Endothelial cell of umbilical vein (primary cell): ENCODE data around the gene IER5.

Source experiments
- POLR2A ChIP-seq: IDR thresholded peaks from 2 replicates; pipeline ENCODE4 v1.6.1; 2012; ENCODE audit warnings: low read depth, mild to moderate bottlenecking, control low read depth, low read length
- POLR2AphosphoS5 ChIP-seq: IDR thresholded peaks from 2 replicates; pipeline ENCODE4 v1.6.1; 2012; ENCODE audit warnings: low read depth, mild to moderate bottlenecking, control low read depth, low read length, moderate library complexity; ENCODE audit not compliant: insufficient read depth
- TF ChIP-seq, protein P1 (sequence below), 2 donors: IDR thresholded peaks; 1 replicate in 1 of 2; 2 replicates in 1 of 2; pipeline ENCODE4 v1.5.1; 2011; ENCODE audit warnings: low read length in 2 of 2, mild to moderate bottlenecking in 2 of 2, moderate library complexity in 2 of 2, control low read depth in 1 of 2, inconsistent platforms in 1 of 2, low read depth in 1 of 2; ENCODE audit not compliant: insufficient read depth in 1 of 2; ENCODE audit errors: extremely low read depth in 1 of 2

DNA sequence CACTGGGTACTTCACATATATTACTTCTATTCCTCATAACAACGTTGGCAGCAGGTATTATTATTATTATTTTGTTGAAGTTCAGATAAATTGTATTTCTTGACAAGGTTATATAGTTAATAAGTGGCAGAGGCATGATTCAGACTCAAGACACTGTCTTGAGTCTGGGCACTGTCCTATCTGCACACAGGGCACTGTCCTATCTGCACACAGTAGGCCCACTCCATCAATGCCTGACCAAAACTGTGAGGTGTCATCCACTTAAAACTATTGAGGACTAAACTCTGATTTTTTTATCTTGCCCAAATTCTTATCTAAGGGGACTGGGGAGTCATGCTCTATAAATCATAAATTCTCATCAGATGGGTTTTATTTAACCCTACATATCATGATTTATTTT lies 23.8 kb upstream of the IER5 start:
- TF ChIP-seq, protein P1, sequence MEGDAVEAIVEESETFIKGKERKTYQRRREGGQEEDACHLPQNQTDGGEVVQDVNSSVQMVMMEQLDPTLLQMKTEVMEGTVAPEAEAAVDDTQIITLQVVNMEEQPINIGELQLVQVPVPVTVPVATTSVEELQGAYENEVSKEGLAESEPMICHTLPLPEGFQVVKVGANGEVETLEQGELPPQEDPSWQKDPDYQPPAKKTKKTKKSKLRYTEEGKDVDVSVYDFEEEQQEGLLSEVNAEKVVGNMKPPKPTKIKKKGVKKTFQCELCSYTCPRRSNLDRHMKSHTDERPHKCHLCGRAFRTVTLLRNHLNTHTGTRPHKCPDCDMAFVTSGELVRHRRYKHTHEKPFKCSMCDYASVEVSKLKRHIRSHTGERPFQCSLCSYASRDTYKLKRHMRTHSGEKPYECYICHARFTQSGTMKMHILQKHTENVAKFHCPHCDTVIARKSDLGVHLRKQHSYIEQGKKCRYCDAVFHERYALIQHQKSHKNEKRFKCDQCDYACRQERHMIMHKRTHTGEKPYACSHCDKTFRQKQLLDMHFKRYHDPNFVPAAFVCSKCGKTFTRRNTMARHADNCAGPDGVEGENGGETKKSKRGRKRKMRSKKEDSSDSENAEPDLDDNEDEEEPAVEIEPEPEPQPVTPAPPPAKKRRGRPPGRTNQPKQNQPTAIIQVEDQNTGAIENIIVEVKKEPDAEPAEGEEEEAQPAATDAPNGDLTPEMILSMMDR (IDR thresholded peaks at IDR 0.05; ENCODE audit: extremely low read depth in 1 of 2, insufficient read depth in 1 of 2, low read depth in 1 of 2, low read length in 2 of 2): no peak
- no peak for TF ChIP-seq POLR2AphosphoS5
- TF ChIP-seq POLR2A: no peak
